ENCODE measurements around the gene ALK. TPM values are rescaled to one million over a fixed set of nuclear protein-coding genes. Genes with fewer than 3 reads are reported as not detected.

ALK gene
- total and polyA plus RNA-seq, 10 of the 15 experiments (the other 5 are each of a cell fraction or from before 2014, with no cell fraction given) = 0.11 TPM; not detected in 9

GRCh38 chr2:29351248-29351647 lies 570.1 kb downstream of the ALK start:
- no peak for ATAC-seq
- Histone ChIP-seq H3K9me3 (replicated peaks; ENCODE audit: control insufficient read depth, insufficient read depth, low read length) (no peaks in the 10 kb centered on the region), H3K36me3 (ENCODE audit: control insufficient read depth in 2 of 2, insufficient read depth in 2 of 2, low read length in 1 of 2) (no peaks in the 10 kb centered on the region), H3K4me2 (ENCODE audit: control insufficient read depth, insufficient read depth) (no peak overlapping the region), H3K27me3 (replicated peaks in 1 of 2; ENCODE audit: control insufficient read depth in 2 of 2, insufficient read depth in 2 of 2, low read length in 1 of 2) (peaks cover 0 to 3% of the 10 kb centered on the region in 2 experiments; a peak in 3 of 4 replicates), H3K4me1 (ENCODE audit: control insufficient read depth, insufficient read depth, low read length) (no peaks in the 10 kb centered on the region), H4K20me1 (ENCODE audit: control insufficient read depth, insufficient read depth) (no peaks in the 10 kb centered on the region), H3K4me3 (no peak overlapping the region), H3K9ac (ENCODE audit: control insufficient read depth, insufficient read depth, low read length) (no peak overlapping the region), H2AFZ (ENCODE audit: control insufficient read depth, low read depth, low read length) (no peak overlapping the region), H3K27ac (ENCODE audit: control insufficient read depth, insufficient read depth) (no peak overlapping the region), H3K79me2 (ENCODE audit: control insufficient read depth, insufficient read depth, low read length) (no peaks in the 10 kb centered on the region)
- RAD21 ChIA-PET (ENCODE audit: unreplicated experiment) = no interaction called here
- 24% methylated on average over 5 of the region's 5 CpGs for WGBS (ENCODE audit: insufficient coverage, insufficient replicate concordance, low lambda C conversion rate, missing lambda C conversion rate)
- CTCF ChIA-PET = no interaction called here
- no peak for FAIRE-seq
- no TSS peak for BruUV-seq (replicated peaks)
- SMC1A ChIA-PET (ENCODE audit: uncharacterized antibody, unreplicated experiment) = no interaction called here
- POLR2A ChIA-PET = no interaction called here
- no peak for DNase-seq (ENCODE audit: low read depth, low spot score)
- intact Hi-C loops (cut with micrococcal nuclease; ENCODE audit: unreplicated experiment) = no loop called here
- TF ChIP-seq MLLT1 (IDR thresholded peaks at IDR 0.05) (no peak), ZBTB4 (CRISPR knock-in tag; IDR thresholded peaks at IDR 0.05) (no peak), SP1 (IDR thresholded peaks at IDR 0.05; ENCODE audit: low read depth, low read length) (no peak), JUNB (IDR thresholded peaks at IDR 0.05) (no peak), SKIL (IDR thresholded peaks at IDR 0.05; ENCODE audit: low read depth, poor library complexity, severe bottlenecking) (no peak), TCF7 (IDR thresholded peaks at IDR 0.05; ENCODE audit: borderline replicate concordance) (no peak), IRF5 (IDR thresholded peaks at IDR 0.05; ENCODE audit: borderline replicate concordance) (no peak), PBX3 (IDR thresholded peaks at IDR 0.05; ENCODE audit: insufficient replicate concordance, low read depth, low read length) (no peak), KLF5 (IDR thresholded peaks at IDR 0.05; ENCODE audit: partially characterized antibody) (no peak)
- in situ Hi-C loops (cut with MboI) = no loop called here

Measured in GM12878 (cell line).